Ammon's horn (tissue), 1 donor: ENCODE results near the gene DLGAP1.
A peak's percentile ranks its signal among the peaks of the same experiment; 100 is the strongest.
"Not testable (repeated sequence)": the region's sequence is repeated elsewhere in the genome, so short reads cannot be mapped to it uniquely, and the experiment has no call there.

Source experiments
- DNase-seq: peaks from one replicate; pipeline ENCODE4 v3.0.0-alpha.2; 2016; ENCODE audit warnings: low spot score

The DLGAP1 gene

GRCh38 chr18:4074647-4075046 is 380.5 kb downstream of the DLGAP1 start:
- DNase-seq: no peak

- no peak for DNase-seq
Measured at GRCh38 chr18:4069183-4069582, 385.9 kb downstream of the DLGAP1 start.

GRCh38 chr18:4068552-4069158 is 386.5 kb downstream of the DLGAP1 start:
- peak; percentile 76 for DNase-seq

GRCh38 chr18:4063545-4063944 is 391.6 kb downstream of the DLGAP1 start:
- no peak for DNase-seq

GRCh38 chr18:4060427-4061281 is 394.5 kb downstream of the DLGAP1 start:
- no peak for DNase-seq

- no peak for DNase-seq
Measured at GRCh38 chr18:4058179-4058578, 396.9 kb downstream of the DLGAP1 start.

GRCh38 chr18:4040391-4041092 is 414.6 kb downstream of the DLGAP1 start:
- no peak for DNase-seq

GRCh38 chr18:4035521-4035920 is 419.6 kb downstream of the DLGAP1 start:
- DNase-seq: no peak

- DNase-seq: not testable (repeated sequence)
Measured at GRCh38 chr18:4034815-4035214, 420.3 kb downstream of the DLGAP1 start.

GRCh38 chr18:4026542-4026941 is 428.6 kb downstream of the DLGAP1 start:
- DNase-seq: no peak

GRCh38 chr18:4024702-4025101 is 430.4 kb downstream of the DLGAP1 start:
- DNase-seq: no peak

GRCh38 chr18:4022749-4023148 is 432.4 kb downstream of the DLGAP1 start:
- not testable (repeated sequence) for DNase-seq

- no peak for DNase-seq
Measured at GRCh38 chr18:4020026-4020425, 435.1 kb downstream of the DLGAP1 start.

GRCh38 chr18:4017480-4017879 is 437.6 kb downstream of the DLGAP1 start:
- no peak for DNase-seq

- DNase-seq: no peak
Measured at GRCh38 chr18:4016391-4017049, 438.6 kb downstream of the DLGAP1 start.

- DNase-seq: no peak
Measured at GRCh38 chr18:4007846-4008245, 447.3 kb downstream of the DLGAP1 start.

- no peak for DNase-seq
Measured at GRCh38 chr18:4004183-4004829, 450.8 kb downstream of the DLGAP1 start.

GRCh38 chr18:3998698-3999333 is 456.3 kb downstream of the DLGAP1 start:
- peak; percentile 70 for DNase-seq

- DNase-seq: peak; percentile 80
Measured at GRCh38 chr18:3995476-3996102, 459.5 kb downstream of the DLGAP1 start.

- no peak for DNase-seq
Measured at GRCh38 chr18:3993941-3994687, 461.0 kb downstream of the DLGAP1 start.
